T follicular helper cell (primary cell): ENCODE results near the gene GSK3B.
A peak's percentile ranks its signal among the peaks of the same experiment; 100 is the strongest.

ENCODE experiments used
- DNase-seq: peaks from one replicate; pipeline ENCODE4 v3.0.0-alpha.2; 2020; ENCODE audit warnings: low read depth

Gene GSK3B

GRCh38 chr3:119817071-119817470 lies 277.2 kb downstream of the GSK3B start:
- no peak for DNase-seq

GRCh38 chr3:119815716-119816115 lies 278.5 kb downstream of the GSK3B start:
- no peak for DNase-seq

- DNase-seq: no peak
Observed at GRCh38 chr3:119812491-119813058, 281.7 kb downstream of the GSK3B start.

GRCh38 chr3:119810018-119810435 lies 284.2 kb downstream of the GSK3B start:
- DNase-seq: peak; percentile 8

- no peak for DNase-seq
Observed at GRCh38 chr3:119809249-119810017, 284.8 kb downstream of the GSK3B start.

GRCh38 chr3:119808843-119809242 lies 285.4 kb downstream of the GSK3B start:
- DNase-seq: no peak

GRCh38 chr3:119808244-119808643 lies 286.0 kb downstream of the GSK3B start:
- DNase-seq: no peak

- DNase-seq: no peak
Observed at GRCh38 chr3:119800844-119801243, 293.4 kb downstream of the GSK3B start.

- no peak for DNase-seq
Observed at GRCh38 chr3:119796785-119797184, 297.5 kb downstream of the GSK3B start.

- no peak for DNase-seq
Observed at GRCh38 chr3:119796368-119796767, 297.9 kb downstream of the GSK3B start.

- DNase-seq: no peak
Observed at GRCh38 chr3:119795849-119796248, 298.4 kb downstream of the GSK3B start.

GRCh38 chr3:119794971-119795612 lies 299.2 kb downstream of the GSK3B start:
- no peak for DNase-seq

GRCh38 chr3:119794401-119794800 lies 299.8 kb downstream of the GSK3B start:
- no peak for DNase-seq

GRCh38 chr3:119792270-119792669 lies 302.0 kb downstream of the GSK3B start:
- DNase-seq: no peak

GRCh38 chr3:119790369-119790768 lies 303.9 kb downstream of the GSK3B start:
- no peak for DNase-seq

- DNase-seq: no peak
Observed at GRCh38 chr3:119786409-119786808, 307.8 kb downstream of the GSK3B start.

- DNase-seq: no peak
Observed at GRCh38 chr3:119783883-119784282, 310.4 kb downstream of the GSK3B start.

GRCh38 chr3:119783255-119783654 lies 311.0 kb downstream of the GSK3B start:
- DNase-seq: no peak

GRCh38 chr3:119782460-119782859 lies 311.8 kb downstream of the GSK3B start:
- no peak for DNase-seq

GRCh38 chr3:119781330-119782198 lies 312.7 kb downstream of the GSK3B start, which contains the start of gene NR1I2:
NR1I2 (plus strand) TSS chr3:119782101.
- DNase-seq: no peak

- DNase-seq: no peak
Observed at GRCh38 chr3:119779731-119780383, 314.4 kb downstream of the GSK3B start.

GRCh38 chr3:119778811-119779210 lies 315.4 kb downstream of the GSK3B start:
- DNase-seq: no peak
